Measurements from ENCODE around the gene PIH1D1. TPM values are rescaled to one million over a fixed set of nuclear protein-coding genes. Genes with fewer than 3 reads are reported as not detected.

PIH1D1 gene
- total RNA-seq, 1 experiment from 2014 or later: 166 TPM

DNA sequence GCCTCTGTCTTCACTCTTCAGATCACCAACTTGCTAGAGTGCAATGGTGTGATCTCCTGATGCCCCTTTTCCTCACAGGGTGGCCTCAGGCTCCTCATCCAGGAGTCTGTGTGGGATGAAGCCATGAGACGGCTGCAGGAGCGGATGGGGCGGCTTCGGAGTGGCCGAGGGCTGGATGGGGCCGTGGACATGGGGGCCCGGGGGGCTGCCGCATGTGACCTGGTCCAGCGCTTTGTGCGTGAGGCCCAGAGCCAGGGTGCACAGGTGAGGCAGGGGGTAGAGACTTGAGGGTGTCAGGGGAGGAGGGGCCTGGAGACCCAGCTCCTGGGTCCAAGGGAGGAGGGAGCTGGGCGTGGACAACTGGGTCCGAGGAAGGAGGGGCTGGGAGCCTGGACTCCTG lies 10.9 kb upstream of the PIH1D1 start:
- WGBS (ENCODE audit: extremely low coverage, insufficient read length, low lambda C conversion rate): no CpG with 5 or more reads among the region's 12 CpGs
- Histone ChIP-seq H2BK12ac (ENCODE audit: insufficient read length, low read depth, low read length) (no peak overlapping the region), H3K23me2 (ENCODE audit: insufficient read length, low read depth, low read length, poor library complexity, severe bottlenecking) (no peaks in the 10 kb centered on the region), H3K4me2 (ENCODE audit: insufficient read depth, insufficient read length, low read length) (no peak overlapping the region), H2AK5ac (ENCODE audit: insufficient read length, low read length) (no peak overlapping the region), H4K20me1 (ENCODE audit: control insufficient read depth, insufficient read depth, insufficient read length) (no peaks in the 10 kb centered on the region), H3K79me2 (ENCODE audit: insufficient read depth, low read length) (no peaks in the 10 kb centered on the region), H3K18ac (ENCODE audit: insufficient read length, low read depth, low read length) (no peak overlapping the region), H3K4ac (ENCODE audit: low read depth, low read length) (no peak overlapping the region), H4K91ac (ENCODE audit: insufficient read length, low read depth, low read length) (no peak overlapping the region), H3K9me3 (ENCODE audit: control insufficient read depth, low read depth, low read length) (no peaks in the 10 kb centered on the region), H2BK5ac (ENCODE audit: insufficient read length, low read length) (no peak overlapping the region), H3K14ac (ENCODE audit: insufficient read depth, low read length) (no peak overlapping the region), H3K4me1 (ENCODE audit: insufficient read depth, low read length) (no peaks in the 10 kb centered on the region), H3T11ph (ENCODE audit: low read length) (no peak overlapping the region), H3K27ac (ENCODE audit: insufficient read length, low read depth, low read length) (no peak overlapping the region), H2BK120ac (ENCODE audit: low read depth, low read length, poor library complexity, severe bottlenecking) (no peak overlapping the region), H2BK20ac (ENCODE audit: low read depth, low read length, poor library complexity, severe bottlenecking) (no peak overlapping the region), H3K56ac (ENCODE audit: insufficient read length, low read depth, low read length) (no peak overlapping the region), H3K27me3 (ENCODE audit: insufficient read depth, low read length) (no peaks in the 10 kb centered on the region), H4K8ac (replicated peaks; ENCODE audit: insufficient read length, low read depth, low read length) (no peak overlapping the region), H2AFZ (ENCODE audit: low read length) (no peak overlapping the region), H3K79me1 (ENCODE audit: insufficient read depth, low read depth, low read length, poor library complexity, severe bottlenecking) (no peaks in the 10 kb centered on the region), H2BK15ac (ENCODE audit: low read depth, low read length) (no peak overlapping the region), H3K23ac (ENCODE audit: insufficient read length, low read depth, low read length) (no peak overlapping the region), H3K9ac (ENCODE audit: extremely low read depth, insufficient read length, low read length) (no peak overlapping the region), H4K5ac (ENCODE audit: insufficient read length, low read depth, low read length) (no peak overlapping the region)
- H3K27ac Mint-ChIP-seq: peak overlapping the region in 2 of 3 experiments; percentile 44 to 48; a peak in 1 of 7 replicates
- H3K36me3 Mint-ChIP-seq (ENCODE audit: insufficient read depth in 1 of 3, low read depth in 3 of 3): peaks cover 14 to 31% (median 28%) of the 10 kb centered on the region in 3 experiments; a peak in 6 of 7 replicates
- no peaks in the 10 kb centered on the region for H3K4me1 Mint-ChIP-seq
- no peak for DNase-seq
- TF ChIP-seq, protein P1, sequence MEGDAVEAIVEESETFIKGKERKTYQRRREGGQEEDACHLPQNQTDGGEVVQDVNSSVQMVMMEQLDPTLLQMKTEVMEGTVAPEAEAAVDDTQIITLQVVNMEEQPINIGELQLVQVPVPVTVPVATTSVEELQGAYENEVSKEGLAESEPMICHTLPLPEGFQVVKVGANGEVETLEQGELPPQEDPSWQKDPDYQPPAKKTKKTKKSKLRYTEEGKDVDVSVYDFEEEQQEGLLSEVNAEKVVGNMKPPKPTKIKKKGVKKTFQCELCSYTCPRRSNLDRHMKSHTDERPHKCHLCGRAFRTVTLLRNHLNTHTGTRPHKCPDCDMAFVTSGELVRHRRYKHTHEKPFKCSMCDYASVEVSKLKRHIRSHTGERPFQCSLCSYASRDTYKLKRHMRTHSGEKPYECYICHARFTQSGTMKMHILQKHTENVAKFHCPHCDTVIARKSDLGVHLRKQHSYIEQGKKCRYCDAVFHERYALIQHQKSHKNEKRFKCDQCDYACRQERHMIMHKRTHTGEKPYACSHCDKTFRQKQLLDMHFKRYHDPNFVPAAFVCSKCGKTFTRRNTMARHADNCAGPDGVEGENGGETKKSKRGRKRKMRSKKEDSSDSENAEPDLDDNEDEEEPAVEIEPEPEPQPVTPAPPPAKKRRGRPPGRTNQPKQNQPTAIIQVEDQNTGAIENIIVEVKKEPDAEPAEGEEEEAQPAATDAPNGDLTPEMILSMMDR (conservative IDR thresholded peaks at IDR 0.05): no peak
- H3K27me3 Mint-ChIP-seq (ENCODE audit: low read depth): no peaks in the 10 kb centered on the region
- H3K9me3 Mint-ChIP-seq: no peaks in the 10 kb centered on the region
- H3K4me3 Mint-ChIP-seq: no peak overlapping the region

Measured in H9 (cell line).